ENCODE data around the gene TSC22D3. TPM values are rescaled to one million over a fixed set of nuclear protein-coding genes. Genes with fewer than 3 reads are reported as not detected.
"Not testable (repeated sequence)": the region's sequence is repeated elsewhere in the genome, so short reads cannot be mapped to it uniquely, and the experiment has no call there.

TSC22D3 gene
- total RNA-seq, 1 donor from 2014 or later: 41.4 TPM

- peaks cover under 1% of the 10 kb centered on the region for H3K4me1 Mint-ChIP-seq (ENCODE audit: low read depth)
- DNase-seq (ENCODE audit: low spot score, unreplicated experiment): no peak
- no peak overlapping the region for H3K27ac Mint-ChIP-seq
- H3K36me3 Mint-ChIP-seq (ENCODE audit: insufficient read depth): no peaks in the 10 kb centered on the region
- peaks cover 46% of the 10 kb centered on the region for H3K27me3 Mint-ChIP-seq
- H3K4me3 Mint-ChIP-seq (ENCODE audit: low read depth): no peak overlapping the region
- H3K9me3 Mint-ChIP-seq (ENCODE audit: low read depth): no peaks in the 10 kb centered on the region
- TF ChIP-seq CTCF (IDR thresholded peaks at IDR 0.05; ENCODE audit: unreplicated experiment): no peak
Observed at GRCh38 chrX:107675365-107675654, 100.3 kb downstream of the TSC22D3 start.

GRCh38 chrX:107674480-107675364 is 100.9 kb downstream of the TSC22D3 start:
- Mint-ChIP-seq H3K9me3 (ENCODE audit: low read depth) (peaks cover 2% of the 10 kb centered on the region), H3K4me1 (ENCODE audit: low read depth) (peaks cover 4% of the 10 kb centered on the region), H3K27me3 (peaks cover 42% of the 10 kb centered on the region), H3K36me3 (ENCODE audit: insufficient read depth) (no peaks in the 10 kb centered on the region), H3K27ac (no peak overlapping the region), H3K4me3 (ENCODE audit: low read depth) (no peak overlapping the region)
- TF ChIP-seq CTCF (IDR thresholded peaks at IDR 0.05; ENCODE audit: unreplicated experiment): no peak
- no peak for DNase-seq (ENCODE audit: low spot score, unreplicated experiment)

GRCh38 chrX:107673933-107674479 is 101.6 kb downstream of the TSC22D3 start:
- Mint-ChIP-seq H3K4me1 (ENCODE audit: low read depth) (peaks cover 6% of the 10 kb centered on the region), H3K27me3 (peaks cover 40% of the 10 kb centered on the region), H3K27ac (no peak overlapping the region), H3K9me3 (ENCODE audit: low read depth) (peaks cover 2% of the 10 kb centered on the region), H3K36me3 (ENCODE audit: insufficient read depth) (no peaks in the 10 kb centered on the region), H3K4me3 (ENCODE audit: low read depth) (no peak overlapping the region)
- DNase-seq (ENCODE audit: low spot score, unreplicated experiment): no peak
- TF ChIP-seq CTCF (IDR thresholded peaks at IDR 0.05; ENCODE audit: unreplicated experiment): no peak

- Mint-ChIP-seq H3K9me3 (ENCODE audit: low read depth) (peaks cover 2% of the 10 kb centered on the region), H3K27ac (no peak overlapping the region), H3K27me3 (peaks cover 37% of the 10 kb centered on the region), H3K4me1 (ENCODE audit: low read depth) (peaks cover 6% of the 10 kb centered on the region), H3K36me3 (ENCODE audit: insufficient read depth) (no peaks in the 10 kb centered on the region), H3K4me3 (ENCODE audit: low read depth) (no peak overlapping the region)
- no peak for DNase-seq (ENCODE audit: low spot score, unreplicated experiment)
- TF ChIP-seq CTCF (IDR thresholded peaks at IDR 0.05; ENCODE audit: unreplicated experiment): no peak
Observed at GRCh38 chrX:107673431-107673830, 102.2 kb downstream of the TSC22D3 start.

GRCh38 chrX:107672955-107673378 is 102.6 kb downstream of the TSC22D3 start:
- peaks cover 2% of the 10 kb centered on the region for H3K9me3 Mint-ChIP-seq (ENCODE audit: low read depth)
- peak; percentile 19 for DNase-seq (ENCODE audit: low spot score, unreplicated experiment)
- no peaks in the 10 kb centered on the region for H3K36me3 Mint-ChIP-seq (ENCODE audit: insufficient read depth)
- peaks cover 33% of the 10 kb centered on the region for H3K27me3 Mint-ChIP-seq
- H3K27ac Mint-ChIP-seq: no peak overlapping the region
- H3K4me1 Mint-ChIP-seq (ENCODE audit: low read depth): peaks cover 6% of the 10 kb centered on the region
- no peak overlapping the region for H3K4me3 Mint-ChIP-seq (ENCODE audit: low read depth)
- TF ChIP-seq CTCF (IDR thresholded peaks at IDR 0.05; ENCODE audit: unreplicated experiment): peak; percentile 60

- H3K27me3 Mint-ChIP-seq: peaks cover 22% of the 10 kb centered on the region
- H3K4me1 Mint-ChIP-seq (ENCODE audit: low read depth); DNase-seq (ENCODE audit: low spot score, unreplicated experiment); H3K4me3 Mint-ChIP-seq (ENCODE audit: low read depth); H3K27ac Mint-ChIP-seq; H3K36me3 Mint-ChIP-seq (ENCODE audit: insufficient read depth): not testable (repeated sequence)
- peaks cover 15% of the 10 kb centered on the region for H3K9me3 Mint-ChIP-seq (ENCODE audit: low read depth)
Observed at GRCh38 chrX:107671256-107671655, 104.3 kb downstream of the TSC22D3 start.
